Activated naive CD4-positive, alpha-beta T cell treated with anti-CD3 and anti-CD28 coated beads, Interleukin-2, amount 50 U/mL, for 24 hours (primary cell): ENCODE measurements around the gene MGA.

ENCODE experiments used
- H3K27ac Mint-ChIP-seq: one replicate; pipeline ENCODE4 v1.8.0; 2021; ENCODE audit warnings: mild to moderate bottlenecking, mixed read lengths
- H3K27me3 Mint-ChIP-seq: one replicate; pipeline ENCODE4 v1.8.0; 2021; ENCODE audit warnings: mixed read lengths
- H3K36me3 Mint-ChIP-seq: one replicate; pipeline ENCODE4 v1.8.0; 2021; ENCODE audit warnings: mixed read lengths
- H3K4me1 Mint-ChIP-seq: one replicate; pipeline ENCODE4 v1.8.0; 2021; ENCODE audit warnings: mixed read lengths
- H3K4me3 Mint-ChIP-seq: one replicate; pipeline ENCODE4 v1.8.0; 2021; ENCODE audit warnings: mild to moderate bottlenecking, mixed read lengths
- H3K9me3 Mint-ChIP-seq: one replicate; pipeline ENCODE4 v1.8.0; 2021; ENCODE audit warnings: mixed read lengths

Gene MGA

GRCh38 chr15:41799488-41799805 is 139.2 kb downstream of the MGA start:
- Mint-ChIP-seq H3K36me3 (peaks cover 2% of the 10 kb centered on the region), H3K27ac (no peak overlapping the region), H3K4me3 (no peak overlapping the region), H3K27me3 (no peaks in the 10 kb centered on the region), H3K9me3 (no peaks in the 10 kb centered on the region), H3K4me1 (peaks cover 23% of the 10 kb centered on the region)

- Mint-ChIP-seq H3K27me3 (no peaks in the 10 kb centered on the region), H3K27ac (peak overlapping the region; percentile 23), H3K4me3 (no peak overlapping the region), H3K36me3 (peaks cover 5% of the 10 kb centered on the region), H3K4me1 (peaks cover 18% of the 10 kb centered on the region), H3K9me3 (no peaks in the 10 kb centered on the region)
Measured at GRCh38 chr15:41801185-41801584, 141.0 kb downstream of the MGA start.

- no peak overlapping the region for H3K4me3 Mint-ChIP-seq
- H3K27me3 Mint-ChIP-seq = no peaks in the 10 kb centered on the region
- no peaks in the 10 kb centered on the region for H3K9me3 Mint-ChIP-seq
- peaks cover 10% of the 10 kb centered on the region for H3K4me1 Mint-ChIP-seq
- peaks cover 5% of the 10 kb centered on the region for H3K36me3 Mint-ChIP-seq
- no peak overlapping the region for H3K27ac Mint-ChIP-seq
Measured at GRCh38 chr15:41801850-41802455, 141.7 kb downstream of the MGA start.

GRCh38 chr15:41804361-41804760 is 144.2 kb downstream of the MGA start:
- Mint-ChIP-seq H3K9me3 (no peaks in the 10 kb centered on the region), H3K27me3 (no peaks in the 10 kb centered on the region), H3K4me1 (peaks cover 8% of the 10 kb centered on the region), H3K36me3 (peaks cover 5% of the 10 kb centered on the region), H3K4me3 (no peak overlapping the region), H3K27ac (peak overlapping the region; percentile 35)

- no peak overlapping the region for H3K4me3 Mint-ChIP-seq
- H3K4me1 Mint-ChIP-seq = peaks cover 8% of the 10 kb centered on the region
- H3K36me3 Mint-ChIP-seq = peaks cover 5% of the 10 kb centered on the region
- H3K9me3 Mint-ChIP-seq = no peaks in the 10 kb centered on the region
- no peaks in the 10 kb centered on the region for H3K27me3 Mint-ChIP-seq
- peak overlapping the region; percentile 26 for H3K27ac Mint-ChIP-seq
Measured at GRCh38 chr15:41804916-41805666, 144.9 kb downstream of the MGA start.

GRCh38 chr15:41805711-41806110 is 145.5 kb downstream of the MGA start:
- H3K4me3 Mint-ChIP-seq = no peak overlapping the region
- H3K27me3 Mint-ChIP-seq = no peaks in the 10 kb centered on the region
- no peak overlapping the region for H3K27ac Mint-ChIP-seq
- H3K36me3 Mint-ChIP-seq = peaks cover 5% of the 10 kb centered on the region
- peaks cover 8% of the 10 kb centered on the region for H3K4me1 Mint-ChIP-seq
- H3K9me3 Mint-ChIP-seq = no peaks in the 10 kb centered on the region

GRCh38 chr15:41806291-41807181 is 146.3 kb downstream of the MGA start:
- Mint-ChIP-seq H3K36me3 (peaks cover 3% of the 10 kb centered on the region), H3K27ac (no peak overlapping the region), H3K9me3 (no peaks in the 10 kb centered on the region), H3K27me3 (no peaks in the 10 kb centered on the region), H3K4me3 (no peak overlapping the region), H3K4me1 (peaks cover 12% of the 10 kb centered on the region)

- no peaks in the 10 kb centered on the region for H3K27me3 Mint-ChIP-seq
- no peak overlapping the region for H3K27ac Mint-ChIP-seq
- H3K4me1 Mint-ChIP-seq = peaks cover 14% of the 10 kb centered on the region
- peaks cover 3% of the 10 kb centered on the region for H3K36me3 Mint-ChIP-seq
- H3K4me3 Mint-ChIP-seq = no peak overlapping the region
- H3K9me3 Mint-ChIP-seq = no peaks in the 10 kb centered on the region
Measured at GRCh38 chr15:41809121-41809520, 148.9 kb downstream of the MGA start.

GRCh38 chr15:41809526-41810220 is 149.5 kb downstream of the MGA start:
- H3K4me3 Mint-ChIP-seq = no peak overlapping the region
- no peaks in the 10 kb centered on the region for H3K27me3 Mint-ChIP-seq
- H3K9me3 Mint-ChIP-seq = no peaks in the 10 kb centered on the region
- no peak overlapping the region for H3K27ac Mint-ChIP-seq
- H3K36me3 Mint-ChIP-seq = peaks cover 3% of the 10 kb centered on the region
- peaks cover 10% of the 10 kb centered on the region for H3K4me1 Mint-ChIP-seq

GRCh38 chr15:41810651-41811431 is 150.6 kb downstream of the MGA start:
- Mint-ChIP-seq H3K9me3 (no peaks in the 10 kb centered on the region), H3K27me3 (no peaks in the 10 kb centered on the region), H3K36me3 (peaks cover 2% of the 10 kb centered on the region), H3K4me1 (peaks cover 6% of the 10 kb centered on the region), H3K4me3 (no peak overlapping the region), H3K27ac (no peak overlapping the region)

- Mint-ChIP-seq H3K27ac (no peak overlapping the region), H3K9me3 (no peaks in the 10 kb centered on the region), H3K4me1 (peaks cover 6% of the 10 kb centered on the region), H3K36me3 (peaks cover 6% of the 10 kb centered on the region), H3K27me3 (no peaks in the 10 kb centered on the region), H3K4me3 (no peak overlapping the region)
Measured at GRCh38 chr15:41811432-41812195, 151.4 kb downstream of the MGA start.

- Mint-ChIP-seq H3K36me3 (peaks cover 6% of the 10 kb centered on the region), H3K27me3 (no peaks in the 10 kb centered on the region)
Measured at GRCh38 chr15:41812820-41813375, 152.7 kb downstream of the MGA start.

GRCh38 chr15:41813426-41813825 is 153.2 kb downstream of the MGA start:
- H3K9me3 Mint-ChIP-seq = no peaks in the 10 kb centered on the region
- no peak overlapping the region for H3K27ac Mint-ChIP-seq
- no peak overlapping the region for H3K4me3 Mint-ChIP-seq
- peaks cover 6% of the 10 kb centered on the region for H3K36me3 Mint-ChIP-seq
- H3K27me3 Mint-ChIP-seq = no peaks in the 10 kb centered on the region
- H3K4me1 Mint-ChIP-seq = peaks cover 6% of the 10 kb centered on the region

More at GRCh38 chr15:41812820-41813375, 152.7 kb downstream of the MGA start:
- Mint-ChIP-seq H3K9me3 (no peaks in the 10 kb centered on the region), H3K4me1 (peaks cover 6% of the 10 kb centered on the region), H3K4me3 (no peak overlapping the region), H3K27ac (no peak overlapping the region)

GRCh38 chr15:41814534-41814933 is 154.3 kb downstream of the MGA start:
- Mint-ChIP-seq H3K27ac (no peak overlapping the region), H3K4me3 (no peak overlapping the region), H3K27me3 (no peaks in the 10 kb centered on the region), H3K4me1 (peaks cover 6% of the 10 kb centered on the region), H3K9me3 (no peaks in the 10 kb centered on the region), H3K36me3 (peaks cover 6% of the 10 kb centered on the region)
